Neural cell (in vitro differentiated cells): Measurements from ENCODE around the gene FHIT. TPM values are rescaled to one million over a fixed set of nuclear protein-coding genes. Genes with fewer than 3 reads are reported as not detected.

Experiments
- H2AFZ ChIP-seq: fragments of 200-600, 300-800 bp; sonication (generic), shearing (Covaris generic); 2 replicates; pipeline ENCODE4 v1.6.0; 2014; ENCODE audit warnings: low read depth, mild to moderate bottlenecking, antibody characterized with exemption, low read length, moderate library complexity
- H3F3A ChIP-seq: fragments of 200-600 bp; shearing (Covaris generic); 2 replicates; pipeline ENCODE4 v1.6.1; 2016; ENCODE audit warnings: mild to moderate bottlenecking, moderate library complexity, mixed read lengths, antibody characterized with exemption, low read length; ENCODE audit not compliant: insufficient read depth, poor library complexity, severe bottlenecking
- H3K27ac ChIP-seq: fragments of 200-600, 300-800 bp; sonication (generic), shearing (Covaris generic); 2 replicates; pipeline ENCODE4 v1.5.1; 2014; ENCODE audit warnings: mild to moderate bottlenecking, low read length, moderate library complexity
- H3K27me3 ChIP-seq: fragments of 300-800, 200-600 bp; sonication (generic), shearing (Covaris generic); 2 replicates; pipeline ENCODE4 v1.6.0; 2014; ENCODE audit warnings: mild to moderate bottlenecking, low read depth, low read length, moderate library complexity; ENCODE audit not compliant: insufficient read depth
- H3K36me3 ChIP-seq: fragments of 300-800, 200-600 bp; sonication (generic), shearing (Covaris generic); 2 replicates; pipeline ENCODE4 v1.5.1; 2014; ENCODE audit warnings: mild to moderate bottlenecking, antibody characterized with exemption, low read length, moderate library complexity; ENCODE audit not compliant: insufficient read depth
- H3K4me2 ChIP-seq: fragments of 300-800, 200-600 bp; sonication (generic), shearing (Covaris generic); 2 replicates; pipeline ENCODE4 v1.6.0; 2014; ENCODE audit warnings: mild to moderate bottlenecking, low read length
- H3K4me3 ChIP-seq: fragments of 300-800, 200-600 bp; sonication (generic), shearing (Covaris generic); 2 replicates; pipeline ENCODE4 v1.5.1; 2014; ENCODE audit warnings: mild to moderate bottlenecking, low read length, moderate library complexity
- H3K79me2 ChIP-seq: fragments of 200-600 bp; shearing (Covaris generic); replicated peaks from 2 replicates; pipeline ENCODE4 v1.6.0; 2014; ENCODE audit warnings: mild to moderate bottlenecking, low read length, moderate library complexity; ENCODE audit not compliant: insufficient read depth
- H3K9ac ChIP-seq: fragments of 300-800, 200-600 bp; sonication (generic), shearing (Covaris generic); 2 replicates; pipeline ENCODE4 v1.6.1; 2016; ENCODE audit warnings: mild to moderate bottlenecking, low read length, mixed read lengths
- H3K9me2 ChIP-seq: fragments of 200-600 bp; shearing (Covaris generic); 2 replicates; pipeline ENCODE4 v1.6.1; 2016; ENCODE audit warnings: mild to moderate bottlenecking, low read length, mixed read lengths; ENCODE audit not compliant: insufficient read depth
- H3K9me3 ChIP-seq: fragments of 200-600, 300-800 bp; sonication (generic), shearing (Covaris generic); 2 replicates; pipeline ENCODE4 v1.6.1; 2016; ENCODE audit warnings: mild to moderate bottlenecking, mixed run types, low read length, moderate library complexity, mixed read lengths
- H4K20me1 ChIP-seq: fragments of 200-600 bp; shearing (Covaris generic); 2 replicates; pipeline ENCODE4 v1.6.1; 2016; ENCODE audit warnings: mild to moderate bottlenecking, mixed run types; ENCODE audit not compliant: insufficient read depth
- EP300 ChIP-seq: fragments of 450-650 bp; conservative IDR thresholded peaks from 2 replicates; pipeline ENCODE4 v1.6.1; 2014; ENCODE audit warnings: antibody characterized with exemption, mild to moderate bottlenecking, moderate library complexity; ENCODE audit not compliant: poor library complexity, severe bottlenecking
- EZH2 ChIP-seq: fragments of 200-600, 300-800 bp; shearing (Covaris generic), sonication (generic); IDR thresholded peaks from 2 replicates; pipeline ENCODE4 v1.6.1; 2014; ENCODE audit warnings: antibody characterized with exemption, low read length, borderline replicate concordance, mild to moderate bottlenecking; ENCODE audit not compliant: insufficient read depth, poor library complexity, severe bottlenecking
- MXI1 ChIP-seq: fragments of 450-650 bp; conservative IDR thresholded peaks from 2 replicates; pipeline ENCODE4 v1.6.1; 2014; ENCODE audit warnings: antibody characterized with exemption, mild to moderate bottlenecking; ENCODE audit not compliant: poor library complexity, severe bottlenecking
- POLR2AphosphoS5 ChIP-seq: IDR thresholded peaks from 2 replicates; pipeline ENCODE4 v1.6.1; 2012
- RAD21 ChIP-seq: fragments of 450-650 bp; conservative IDR thresholded peaks from 2 replicates; pipeline ENCODE4 v1.6.1; 2014; ENCODE audit warnings: antibody characterized with exemption, mild to moderate bottlenecking, moderate library complexity
- SMC3 ChIP-seq: fragments of 450-650 bp; conservative IDR thresholded peaks from 2 replicates; pipeline ENCODE4 v1.6.1; 2014; ENCODE audit warnings: antibody characterized with exemption, mild to moderate bottlenecking, moderate library complexity; ENCODE audit not compliant: poor library complexity
- TAF1 ChIP-seq: IDR thresholded peaks from 2 replicates; pipeline ENCODE4 v1.6.1; 2012; ENCODE audit warnings: low read depth
- polyA plus RNA-seq: library from polyadenylated mRNA; depleted of rRNA; stranded (reverse); fragments of >200 nt; gene quantifications from 2 replicates; pipeline ENCODE4 v1.2.3, GENCODE V29; 2014
- TF ChIP-seq, protein P1 (sequence below): IDR thresholded peaks from 2 replicates; pipeline ENCODE4 v1.6.1; 2012; ENCODE audit warnings: borderline replicate concordance
- TF ChIP-seq, protein P2 (sequence below): fragments of 450-650 bp; IDR thresholded peaks from 2 replicates; pipeline ENCODE4 v1.5.1; 2014; ENCODE audit warnings: antibody characterized with exemption, mild to moderate bottlenecking, moderate library complexity; ENCODE audit not compliant: poor library complexity, severe bottlenecking

The FHIT gene
- polyA plus RNA-seq, 1 donor from 2014 or later, result not detected

DNA sequence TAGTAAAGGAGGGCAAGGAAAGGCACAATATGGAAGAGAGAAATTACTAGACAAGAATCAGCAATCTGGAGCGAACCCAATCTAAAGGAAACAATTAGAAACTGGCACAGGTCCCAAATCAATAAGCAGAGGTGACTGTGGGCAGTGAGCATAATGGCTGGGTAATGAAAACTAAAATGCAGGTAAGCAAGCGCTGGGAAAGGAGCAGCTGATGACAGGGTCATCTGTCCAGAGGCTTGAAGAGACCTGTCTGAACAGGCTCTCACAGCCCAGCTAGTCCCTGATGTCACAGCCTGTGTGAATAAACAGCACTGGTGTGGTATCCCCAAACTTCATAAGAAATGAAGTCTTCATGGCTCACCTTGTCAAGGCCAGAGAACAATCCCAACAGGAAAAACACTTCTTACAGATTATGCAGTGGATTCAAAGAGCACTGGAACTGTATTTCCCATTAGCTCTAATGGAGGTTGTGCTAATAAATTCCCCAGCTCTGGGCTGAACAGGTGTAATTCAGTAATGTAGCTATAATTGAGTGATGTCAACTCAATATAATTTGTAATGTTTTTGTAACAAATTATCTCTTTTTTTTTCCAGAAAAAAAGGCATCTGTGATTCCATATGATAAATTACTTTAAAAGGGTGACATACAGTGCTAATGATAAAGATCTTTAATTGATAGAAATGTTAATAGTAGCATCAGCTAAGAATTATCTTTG is 197.3 kb downstream of the FHIT start:
- no peak overlapping the region for H3K9ac ChIP-seq
- H3K79me2 ChIP-seq, result no peaks in the 10 kb centered on the region
- no peaks in the 10 kb centered on the region for H3K27me3 ChIP-seq
- H3F3A ChIP-seq, result no peaks in the 10 kb centered on the region
- no peaks in the 10 kb centered on the region for H3K36me3 ChIP-seq
- H3K27ac ChIP-seq, result no peak overlapping the region
- TF ChIP-seq, protein P1, sequence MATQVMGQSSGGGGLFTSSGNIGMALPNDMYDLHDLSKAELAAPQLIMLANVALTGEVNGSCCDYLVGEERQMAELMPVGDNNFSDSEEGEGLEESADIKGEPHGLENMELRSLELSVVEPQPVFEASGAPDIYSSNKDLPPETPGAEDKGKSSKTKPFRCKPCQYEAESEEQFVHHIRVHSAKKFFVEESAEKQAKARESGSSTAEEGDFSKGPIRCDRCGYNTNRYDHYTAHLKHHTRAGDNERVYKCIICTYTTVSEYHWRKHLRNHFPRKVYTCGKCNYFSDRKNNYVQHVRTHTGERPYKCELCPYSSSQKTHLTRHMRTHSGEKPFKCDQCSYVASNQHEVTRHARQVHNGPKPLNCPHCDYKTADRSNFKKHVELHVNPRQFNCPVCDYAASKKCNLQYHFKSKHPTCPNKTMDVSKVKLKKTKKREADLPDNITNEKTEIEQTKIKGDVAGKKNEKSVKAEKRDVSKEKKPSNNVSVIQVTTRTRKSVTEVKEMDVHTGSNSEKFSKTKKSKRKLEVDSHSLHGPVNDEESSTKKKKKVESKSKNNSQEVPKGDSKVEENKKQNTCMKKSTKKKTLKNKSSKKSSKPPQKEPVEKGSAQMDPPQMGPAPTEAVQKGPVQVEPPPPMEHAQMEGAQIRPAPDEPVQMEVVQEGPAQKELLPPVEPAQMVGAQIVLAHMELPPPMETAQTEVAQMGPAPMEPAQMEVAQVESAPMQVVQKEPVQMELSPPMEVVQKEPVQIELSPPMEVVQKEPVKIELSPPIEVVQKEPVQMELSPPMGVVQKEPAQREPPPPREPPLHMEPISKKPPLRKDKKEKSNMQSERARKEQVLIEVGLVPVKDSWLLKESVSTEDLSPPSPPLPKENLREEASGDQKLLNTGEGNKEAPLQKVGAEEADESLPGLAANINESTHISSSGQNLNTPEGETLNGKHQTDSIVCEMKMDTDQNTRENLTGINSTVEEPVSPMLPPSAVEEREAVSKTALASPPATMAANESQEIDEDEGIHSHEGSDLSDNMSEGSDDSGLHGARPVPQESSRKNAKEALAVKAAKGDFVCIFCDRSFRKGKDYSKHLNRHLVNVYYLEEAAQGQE, result no peak
- TF ChIP-seq SMC3 (no peak), EZH2 (no peak), POLR2AphosphoS5 (no peak), EP300 (no peak), RAD21 (no peak), MXI1 (no peak), TAF1 (no peak)
- TF ChIP-seq, protein P2, sequence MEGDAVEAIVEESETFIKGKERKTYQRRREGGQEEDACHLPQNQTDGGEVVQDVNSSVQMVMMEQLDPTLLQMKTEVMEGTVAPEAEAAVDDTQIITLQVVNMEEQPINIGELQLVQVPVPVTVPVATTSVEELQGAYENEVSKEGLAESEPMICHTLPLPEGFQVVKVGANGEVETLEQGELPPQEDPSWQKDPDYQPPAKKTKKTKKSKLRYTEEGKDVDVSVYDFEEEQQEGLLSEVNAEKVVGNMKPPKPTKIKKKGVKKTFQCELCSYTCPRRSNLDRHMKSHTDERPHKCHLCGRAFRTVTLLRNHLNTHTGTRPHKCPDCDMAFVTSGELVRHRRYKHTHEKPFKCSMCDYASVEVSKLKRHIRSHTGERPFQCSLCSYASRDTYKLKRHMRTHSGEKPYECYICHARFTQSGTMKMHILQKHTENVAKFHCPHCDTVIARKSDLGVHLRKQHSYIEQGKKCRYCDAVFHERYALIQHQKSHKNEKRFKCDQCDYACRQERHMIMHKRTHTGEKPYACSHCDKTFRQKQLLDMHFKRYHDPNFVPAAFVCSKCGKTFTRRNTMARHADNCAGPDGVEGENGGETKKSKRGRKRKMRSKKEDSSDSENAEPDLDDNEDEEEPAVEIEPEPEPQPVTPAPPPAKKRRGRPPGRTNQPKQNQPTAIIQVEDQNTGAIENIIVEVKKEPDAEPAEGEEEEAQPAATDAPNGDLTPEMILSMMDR, result no peak
- no peak overlapping the region for H3K4me3 ChIP-seq
- H3K4me2 ChIP-seq, result no peak overlapping the region
- no peaks in the 10 kb centered on the region for H4K20me1 ChIP-seq
- no peaks in the 10 kb centered on the region for H3K9me2 ChIP-seq
- H3K9me3 ChIP-seq, result no peaks in the 10 kb centered on the region
- H2AFZ ChIP-seq, result no peak overlapping the region

DNA sequence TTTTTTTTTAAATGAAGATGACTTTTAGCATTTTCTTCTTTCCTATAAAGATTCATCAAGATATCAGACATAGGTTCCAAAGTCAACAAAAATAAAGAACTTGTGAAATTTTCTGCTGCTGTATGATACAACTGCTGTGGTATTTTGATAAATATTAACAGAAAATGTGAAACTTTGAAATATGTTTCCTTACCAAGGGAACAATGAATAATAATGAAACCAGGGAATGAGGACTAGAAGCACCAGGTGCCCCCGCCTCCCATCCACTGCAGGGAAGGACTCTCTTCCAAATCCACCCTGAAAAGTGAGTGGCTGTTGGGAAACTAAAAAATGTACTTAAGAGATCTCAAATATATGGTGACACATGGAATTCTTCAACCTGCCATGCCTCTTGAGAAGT is 198.4 kb downstream of the FHIT start:
- no peak overlapping the region for H3K4me2 ChIP-seq
- no peaks in the 10 kb centered on the region for H3K9me2 ChIP-seq
- TF ChIP-seq, protein P1, result no peak
- TF ChIP-seq SMC3 (no peak), EZH2 (no peak), TAF1 (no peak)
- no peaks in the 10 kb centered on the region for H3K9me3 ChIP-seq
- H3K27me3 ChIP-seq, result no peaks in the 10 kb centered on the region
- H3K4me3 ChIP-seq, result no peak overlapping the region
- no peaks in the 10 kb centered on the region for H4K20me1 ChIP-seq
- H3K79me2 ChIP-seq, result no peaks in the 10 kb centered on the region
- H3F3A ChIP-seq, result no peaks in the 10 kb centered on the region
- H2AFZ ChIP-seq, result no peak overlapping the region
- H3K36me3 ChIP-seq, result no peaks in the 10 kb centered on the region
- H3K27ac ChIP-seq, result no peak overlapping the region
- no peak overlapping the region for H3K9ac ChIP-seq
